ENCODE results near the gene CHSY1. TPM values are rescaled to one million over a fixed set of nuclear protein-coding genes. Genes with fewer than 3 reads are reported as not detected.
A peak's percentile ranks its signal among the peaks of the same experiment; 100 is the strongest.

The CHSY1 gene
- total and polyA plus RNA-seq, 5 donors: 11.9 to 44.7 (median 27.0) TPM

- H3K27me3 ChIP-seq (ENCODE audit: control insufficient read depth, insufficient read depth): no peaks in the 10 kb centered on the region
- intact Hi-C loops (cut with DNase I): loop anchor here in 1 of 4 donors (10.0 kb wide), 1 partner anchor 59 kb away; no protein-coding TSS in a partner anchor
- peaks cover 17% of the 10 kb centered on the region for H3K4me1 ChIP-seq (ENCODE audit: control insufficient read depth, insufficient read depth, low read length)
- no peak for ATAC-seq
- H3K27ac ChIP-seq (ENCODE audit: low read length): peak overlapping the region; percentile 59
- DNase-seq: no peak
- H3K4me3 ChIP-seq (ENCODE audit: low read length): no peak overlapping the region
- 84% methylated on average over 5 of the region's 5 CpGs for WGBS
- no peaks in the 10 kb centered on the region for H3K9me3 ChIP-seq (ENCODE audit: control insufficient read depth, low read length)
These were observed 66.1 kb downstream of the CHSY1 start for GRCh38 chr15:101185770-101186169.

GRCh38 chr15:101185336-101185735 lies 66.5 kb downstream of the CHSY1 start:
- H3K27me3 ChIP-seq (ENCODE audit: control insufficient read depth, insufficient read depth): no peaks in the 10 kb centered on the region
- H3K9me3 ChIP-seq (ENCODE audit: control insufficient read depth, low read length): no peaks in the 10 kb centered on the region
- no peak for ATAC-seq
- WGBS: 90% methylated on average over 6 of the region's 6 CpGs
- H3K4me1 ChIP-seq (ENCODE audit: control insufficient read depth, insufficient read depth, low read length): peaks cover 17% of the 10 kb centered on the region
- intact Hi-C loops (cut with DNase I): loop anchor here in 1 of 4 donors (10.0 kb wide), 1 partner anchor 59 kb away; no protein-coding TSS in a partner anchor
- no peak overlapping the region for H3K27ac ChIP-seq (ENCODE audit: low read length)
- DNase-seq: no peak
- H3K4me3 ChIP-seq (ENCODE audit: low read length): no peak overlapping the region

GRCh38 chr15:101184830-101185229 lies 67.0 kb downstream of the CHSY1 start:
- no peak for ATAC-seq
- Histone ChIP-seq H3K27ac (ENCODE audit: low read length) (no peak overlapping the region), H3K27me3 (ENCODE audit: control insufficient read depth, insufficient read depth) (no peaks in the 10 kb centered on the region), H3K4me3 (ENCODE audit: low read length) (no peak overlapping the region), H3K9me3 (ENCODE audit: control insufficient read depth, low read length) (no peaks in the 10 kb centered on the region), H3K4me1 (ENCODE audit: control insufficient read depth, insufficient read depth, low read length) (peaks cover 19% of the 10 kb centered on the region)
- no peak for DNase-seq
- intact Hi-C loops (cut with DNase I): loop anchor here in 1 of 4 donors (10.0 kb wide), 1 partner anchor 60 kb away; no protein-coding TSS in a partner anchor
- 94% methylated on average over 7 of the region's 7 CpGs for WGBS

GRCh38 chr15:101183931-101184305 lies 67.9 kb downstream of the CHSY1 start:
- Histone ChIP-seq H3K27ac (ENCODE audit: low read length) (no peak overlapping the region), H3K9me3 (ENCODE audit: control insufficient read depth, low read length) (no peaks in the 10 kb centered on the region), H3K4me1 (ENCODE audit: control insufficient read depth, insufficient read depth, low read length) (peaks cover 17% of the 10 kb centered on the region), H3K4me3 (ENCODE audit: low read length) (no peak overlapping the region), H3K27me3 (ENCODE audit: control insufficient read depth, insufficient read depth) (no peaks in the 10 kb centered on the region)
- 45% methylated on average over 5 of the region's 5 CpGs for WGBS
- ATAC-seq (peak in 1 of 2 donors; percentile 18), DNase-seq (peak in 1 of 3 donors; percentile 35)
- intact Hi-C loops (cut with DNase I): loop anchor here in 1 of 4 donors (10.0 kb wide), 1 partner anchor 61 kb away; no protein-coding TSS in a partner anchor

GRCh38 chr15:101183226-101183930 lies 68.5 kb downstream of the CHSY1 start:
- DNase-seq: peak in 1 of 3 donors; percentile 53
- intact Hi-C loops (cut with DNase I): loop anchor here in 1 of 4 donors (10.0 kb wide), 1 partner anchor 61 kb away; no protein-coding TSS in a partner anchor

GRCh38 chr15:101182215-101182614 lies 69.6 kb downstream of the CHSY1 start:
- no peak overlapping the region for H3K4me3 ChIP-seq (ENCODE audit: low read length)
- H3K27me3 ChIP-seq (ENCODE audit: control insufficient read depth, insufficient read depth): no peaks in the 10 kb centered on the region
- intact Hi-C loops (cut with DNase I): loop anchor here in 1 of 4 donors (10.0 kb wide), 1 partner anchor 63 kb away; no protein-coding TSS in a partner anchor
- peak overlapping the region; percentile 23 for H3K27ac ChIP-seq (ENCODE audit: low read length)
- peaks cover 13% of the 10 kb centered on the region for H3K4me1 ChIP-seq (ENCODE audit: control insufficient read depth, insufficient read depth, low read length)
- no peak for DNase-seq
- WGBS: 73% methylated on average over 4 of the region's 4 CpGs
- H3K9me3 ChIP-seq (ENCODE audit: control insufficient read depth, low read length): no peaks in the 10 kb centered on the region
- ATAC-seq: no peak

More at GRCh38 chr15:101183226-101183930, 68.5 kb downstream of the CHSY1 start:
- no peak overlapping the region for H3K4me3 ChIP-seq (ENCODE audit: low read length)
- peak overlapping the region; percentile 2 for H3K27ac ChIP-seq (ENCODE audit: low read length)
- no peaks in the 10 kb centered on the region for H3K9me3 ChIP-seq (ENCODE audit: control insufficient read depth, low read length)
- no peaks in the 10 kb centered on the region for H3K27me3 ChIP-seq (ENCODE audit: control insufficient read depth, insufficient read depth)
- peak; percentile 16 to 52 for ATAC-seq
- peaks cover 17% of the 10 kb centered on the region for H3K4me1 ChIP-seq (ENCODE audit: control insufficient read depth, insufficient read depth, low read length)
- 28% methylated on average over 9 of the region's 9 CpGs for WGBS

- peaks cover 13% of the 10 kb centered on the region for H3K4me1 ChIP-seq (ENCODE audit: control insufficient read depth, insufficient read depth, low read length)
- intact Hi-C loops (cut with DNase I): loop anchor here in 1 of 4 donors (10.0 kb wide), 1 partner anchor 63 kb away; no protein-coding TSS in a partner anchor
- H3K9me3 ChIP-seq (ENCODE audit: control insufficient read depth, low read length): no peaks in the 10 kb centered on the region
- no peak overlapping the region for H3K27ac ChIP-seq (ENCODE audit: low read length)
- 88% methylated on average over 4 of the region's 4 CpGs for WGBS
- DNase-seq (no peak), ATAC-seq (no peak)
- H3K27me3 ChIP-seq (ENCODE audit: control insufficient read depth, insufficient read depth): no peaks in the 10 kb centered on the region
- H3K4me3 ChIP-seq (ENCODE audit: low read length): no peak overlapping the region
These were observed 70.5 kb downstream of the CHSY1 start for GRCh38 chr15:101181349-101181748.

- H3K4me3 ChIP-seq (ENCODE audit: low read length): no peak overlapping the region
- intact Hi-C loops (cut with DNase I): loop anchor here in 1 of 4 donors (10.0 kb wide), 1 partner anchor 64 kb away; no protein-coding TSS in a partner anchor
- no peaks in the 10 kb centered on the region for H3K27me3 ChIP-seq (ENCODE audit: control insufficient read depth, insufficient read depth)
- no peak for ATAC-seq
- H3K9me3 ChIP-seq (ENCODE audit: control insufficient read depth, low read length): no peaks in the 10 kb centered on the region
- WGBS: 84% methylated on average over 13 of the region's 13 CpGs
- H3K4me1 ChIP-seq (ENCODE audit: control insufficient read depth, insufficient read depth, low read length): peaks cover 12% of the 10 kb centered on the region
- no peak for DNase-seq
- peak overlapping the region; percentile 4 for H3K27ac ChIP-seq (ENCODE audit: low read length)
These were observed 71.1 kb downstream of the CHSY1 start for GRCh38 chr15:101180620-101181307.

- Histone ChIP-seq H3K27me3 (ENCODE audit: control insufficient read depth, insufficient read depth) (no peaks in the 10 kb centered on the region), H3K4me3 (ENCODE audit: low read length) (no peak overlapping the region), H3K4me1 (ENCODE audit: control insufficient read depth, insufficient read depth, low read length) (peaks cover 8% of the 10 kb centered on the region), H3K27ac (ENCODE audit: low read length) (no peak overlapping the region), H3K9me3 (ENCODE audit: control insufficient read depth, low read length) (no peaks in the 10 kb centered on the region)
- ATAC-seq (no peak), DNase-seq (peak in 1 of 3 donors; percentile 73)
- 69% methylated on average over 21 of the region's 21 CpGs for WGBS
- intact Hi-C loops (cut with DNase I): loop anchor here in 1 of 4 donors (10.0 kb wide), 1 partner anchor 65 kb away; no protein-coding TSS in a partner anchor
These were observed 72.3 kb downstream of the CHSY1 start for GRCh38 chr15:101179341-101180153.

- intact Hi-C loops (cut with DNase I): no loop called here
- no peak for ATAC-seq
These were observed 72.9 kb downstream of the CHSY1 start for GRCh38 chr15:101178931-101179330.

More at GRCh38 chr15:101178931-101179330, 72.9 kb downstream of the CHSY1 start:
- no peak overlapping the region for H3K27ac ChIP-seq (ENCODE audit: low read length)
- peaks cover 8% of the 10 kb centered on the region for H3K4me1 ChIP-seq (ENCODE audit: control insufficient read depth, insufficient read depth, low read length)
- no peak for DNase-seq
- H3K4me3 ChIP-seq (ENCODE audit: low read length): no peak overlapping the region
- H3K27me3 ChIP-seq (ENCODE audit: control insufficient read depth, insufficient read depth): no peaks in the 10 kb centered on the region
- no peaks in the 10 kb centered on the region for H3K9me3 ChIP-seq (ENCODE audit: control insufficient read depth, low read length)
- 79% methylated on average over 4 of the region's 4 CpGs for WGBS
